ENCODE measurements around the gene KBTBD8. TPM values are rescaled to one million over a fixed set of nuclear protein-coding genes. Genes with fewer than 3 reads are reported as not detected.

The KBTBD8 gene
- total and polyA plus RNA-seq, 2 donors (not counting 1 experiment from before 2014, with no cell fraction given), result 27.6 to 31.6 TPM

GRCh38 chr3:67044955-67045354 lies 46.8 kb downstream of the KBTBD8 start:
- H3K4me3 Mint-ChIP-seq, result peak overlapping the region; percentile 41
- POLR2A ChIA-PET, result no interaction called here
- H3K79me2 ChIP-seq (ENCODE audit: control insufficient read depth, insufficient read depth, low read length), result no peaks in the 10 kb centered on the region
- intact Hi-C loops (cut with micrococcal nuclease), result no loop called here
- H3K9ac ChIP-seq (ENCODE audit: low read length), result no peak overlapping the region
- H3K4me1 ChIP-seq (ENCODE audit: control insufficient read depth in 2 of 2, insufficient read depth in 2 of 2, low read length in 2 of 2), result peaks cover 40 to 53% of the 10 kb centered on the region in 2 donors
- H3K27ac ChIP-seq (ENCODE audit: low read length in 2 of 2), result peak overlapping the region; percentile 7 to 87
- H3K27me3 ChIP-seq (replicated peaks in 1 of 4; ENCODE audit: control extremely low read depth in 1 of 4, control insufficient read depth in 3 of 4, insufficient read depth in 4 of 4, low read length in 3 of 4), result no peaks in the 10 kb centered on the region
- CTCF ChIA-PET, result interaction anchor here (0.6 to 6.6 kb wide), 10 partner anchors 7 to 1833 kb away, joined by 3 to 62 read pairs (median 6); no protein-coding TSS in a partner anchor
- TF ChIP-seq, protein P1, sequence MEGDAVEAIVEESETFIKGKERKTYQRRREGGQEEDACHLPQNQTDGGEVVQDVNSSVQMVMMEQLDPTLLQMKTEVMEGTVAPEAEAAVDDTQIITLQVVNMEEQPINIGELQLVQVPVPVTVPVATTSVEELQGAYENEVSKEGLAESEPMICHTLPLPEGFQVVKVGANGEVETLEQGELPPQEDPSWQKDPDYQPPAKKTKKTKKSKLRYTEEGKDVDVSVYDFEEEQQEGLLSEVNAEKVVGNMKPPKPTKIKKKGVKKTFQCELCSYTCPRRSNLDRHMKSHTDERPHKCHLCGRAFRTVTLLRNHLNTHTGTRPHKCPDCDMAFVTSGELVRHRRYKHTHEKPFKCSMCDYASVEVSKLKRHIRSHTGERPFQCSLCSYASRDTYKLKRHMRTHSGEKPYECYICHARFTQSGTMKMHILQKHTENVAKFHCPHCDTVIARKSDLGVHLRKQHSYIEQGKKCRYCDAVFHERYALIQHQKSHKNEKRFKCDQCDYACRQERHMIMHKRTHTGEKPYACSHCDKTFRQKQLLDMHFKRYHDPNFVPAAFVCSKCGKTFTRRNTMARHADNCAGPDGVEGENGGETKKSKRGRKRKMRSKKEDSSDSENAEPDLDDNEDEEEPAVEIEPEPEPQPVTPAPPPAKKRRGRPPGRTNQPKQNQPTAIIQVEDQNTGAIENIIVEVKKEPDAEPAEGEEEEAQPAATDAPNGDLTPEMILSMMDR (IDR thresholded peaks at IDR 0.05), result no peak
- no peak for TF ChIP-seq EZH2 (IDR thresholded peaks at IDR 0.05; ENCODE audit: borderline replicate concordance, insufficient read depth, low read depth, low read length, poor library complexity, severe bottlenecking)
- H3K27ac Mint-ChIP-seq, result peak overlapping the region; percentile 83
- H3K36me3 ChIP-seq (replicated peaks in 1 of 2; ENCODE audit: control extremely low read depth in 1 of 2, control insufficient read depth in 1 of 2, extremely low read depth in 1 of 2, insufficient read depth in 2 of 2, low read length in 1 of 2), result no peaks in the 10 kb centered on the region
- H3K27me3 Mint-ChIP-seq, result no peaks in the 10 kb centered on the region
- DNase-seq (no peak), ATAC-seq (ENCODE audit: low read depth) (no peak)
- H2AFZ ChIP-seq (ENCODE audit: insufficient read depth, low read depth, low read length, poor library complexity, severe bottlenecking), result peak overlapping the region; percentile 5
- H3K9me3 Mint-ChIP-seq (ENCODE audit: insufficient read depth), result no peaks in the 10 kb centered on the region
- H4K20me1 ChIP-seq (ENCODE audit: control insufficient read depth, insufficient read depth, low read length, poor library complexity, severe bottlenecking), result no peaks in the 10 kb centered on the region
- peak overlapping the region; percentile 73 for H3K4me2 ChIP-seq (replicated peaks; ENCODE audit: low read depth, low read length, poor library complexity, severe bottlenecking)
- peak overlapping the region in 1 of 5 experiments; percentile 33 for H3K4me3 ChIP-seq (ENCODE audit: control extremely low read depth in 1 of 5, extremely low read depth in 1 of 5, insufficient read depth in 1 of 5, low read depth in 2 of 5, low read length in 4 of 5)
- no CpG with 5 or more reads among the region's 2 CpGs for WGBS (ENCODE audit: insufficient coverage)
- peaks cover 0 to 3% (median 2%) of the 10 kb centered on the region in 3 donors for H3K9me3 ChIP-seq (ENCODE audit: control extremely low read depth in 1 of 3, control insufficient read depth in 2 of 3, insufficient read depth in 1 of 3, low read length in 2 of 3)
- H3K4me1 Mint-ChIP-seq, result peaks cover 41% of the 10 kb centered on the region

DNA sequence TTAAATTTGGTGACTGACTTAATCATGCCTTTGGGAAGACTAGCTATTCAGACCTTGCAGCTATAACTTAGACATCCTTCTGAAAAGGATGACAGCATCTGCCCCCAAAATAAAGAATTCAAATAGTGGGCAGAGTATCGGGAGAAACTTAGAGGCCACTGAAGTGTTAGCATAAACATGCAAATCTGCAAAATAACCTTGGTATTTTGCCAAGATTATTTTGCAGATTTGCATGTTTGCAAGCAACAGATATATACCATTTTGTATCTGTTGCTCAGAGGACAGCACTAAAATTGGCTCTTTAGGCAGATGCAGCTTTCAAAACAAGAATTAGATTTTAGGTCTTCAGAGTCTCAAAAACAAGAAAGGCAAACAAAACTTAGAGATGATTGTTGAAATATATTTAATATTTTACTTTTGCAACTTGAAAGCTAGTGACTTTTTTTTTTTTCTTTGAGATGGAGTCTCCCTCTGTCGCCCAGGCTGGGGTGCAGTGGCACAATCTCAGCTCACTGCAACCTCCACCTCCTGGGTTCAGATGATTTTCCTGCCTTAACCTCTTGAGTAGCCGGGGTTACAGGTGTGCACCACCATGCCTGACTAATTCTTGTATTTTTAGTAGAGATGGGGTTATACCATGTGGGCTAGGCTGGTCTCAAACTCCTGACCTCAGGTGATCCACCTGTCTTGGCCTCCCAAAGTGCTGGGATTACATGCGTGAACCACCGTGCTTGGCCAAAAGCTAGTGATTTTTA lies 47.8 kb downstream of the KBTBD8 start:
- no peaks in the 10 kb centered on the region for H3K79me2 ChIP-seq (ENCODE audit: control insufficient read depth, insufficient read depth, low read length)
- H3K27me3 Mint-ChIP-seq, result no peaks in the 10 kb centered on the region
- no peak for TF ChIP-seq EZH2 (IDR thresholded peaks at IDR 0.05; ENCODE audit: borderline replicate concordance, insufficient read depth, low read depth, low read length, poor library complexity, severe bottlenecking)
- TF ChIP-seq, protein P1 (IDR thresholded peaks at IDR 0.05), result no peak
- peaks cover 44% of the 10 kb centered on the region for H3K4me1 Mint-ChIP-seq
- peaks cover 40 to 53% of the 10 kb centered on the region in 2 donors for H3K4me1 ChIP-seq (ENCODE audit: control insufficient read depth in 2 of 2, insufficient read depth in 2 of 2, low read length in 2 of 2)
- H3K9ac ChIP-seq (ENCODE audit: low read length), result peak overlapping the region; percentile 28
- peak overlapping the region; percentile 48 for H2AFZ ChIP-seq (ENCODE audit: insufficient read depth, low read depth, low read length, poor library complexity, severe bottlenecking)
- intact Hi-C loops (cut with micrococcal nuclease), result no loop called here
- no peaks in the 10 kb centered on the region for H4K20me1 ChIP-seq (ENCODE audit: control insufficient read depth, insufficient read depth, low read length, poor library complexity, severe bottlenecking)
- WGBS (ENCODE audit: insufficient coverage), result no CpG with 5 or more reads among the region's 5 CpGs
- peak overlapping the region in 1 of 5 experiments; percentile 33 for H3K4me3 ChIP-seq (ENCODE audit: control extremely low read depth in 1 of 5, extremely low read depth in 1 of 5, insufficient read depth in 1 of 5, low read depth in 2 of 5, low read length in 4 of 5)
- ATAC-seq (ENCODE audit: low read depth) (no peak), DNase-seq (no peak)
- peak overlapping the region; percentile 44 for H3K4me3 Mint-ChIP-seq
- peak overlapping the region; percentile 73 for H3K4me2 ChIP-seq (replicated peaks; ENCODE audit: low read depth, low read length, poor library complexity, severe bottlenecking)
- ChIA-PET CTCF (interaction anchor here (0.6 to 6.6 kb wide), 18 partner anchors 8 to 1832 kb away, joined by 3 to 62 read pairs (median 4); partner anchors contain the start of gene KBTBD8), POLR2A (no interaction called here)
- H3K27ac ChIP-seq (ENCODE audit: low read length in 2 of 2), result peak overlapping the region; percentile 31 to 87
- H3K9me3 ChIP-seq (ENCODE audit: control extremely low read depth in 1 of 3, control insufficient read depth in 2 of 3, insufficient read depth in 1 of 3, low read length in 2 of 3), result peaks cover 0 to 4% (median 4%) of the 10 kb centered on the region in 3 donors
- H3K27me3 ChIP-seq (replicated peaks in 1 of 4; ENCODE audit: control extremely low read depth in 1 of 4, control insufficient read depth in 3 of 4, insufficient read depth in 4 of 4, low read length in 3 of 4), result no peaks in the 10 kb centered on the region
- no peaks in the 10 kb centered on the region for H3K9me3 Mint-ChIP-seq (ENCODE audit: insufficient read depth)
- peak overlapping the region; percentile 75 for H3K27ac Mint-ChIP-seq
- H3K36me3 ChIP-seq (replicated peaks in 1 of 2; ENCODE audit: control extremely low read depth in 1 of 2, control insufficient read depth in 1 of 2, extremely low read depth in 1 of 2, insufficient read depth in 2 of 2, low read length in 1 of 2), result no peaks in the 10 kb centered on the region
